B cell (primary cell): ENCODE data around the gene USH1G. TPM values are rescaled to one million over a fixed set of nuclear protein-coding genes. Genes with fewer than 3 reads are reported as not detected.

ENCODE experiments used
- ATAC-seq: fragments of 200-7000 bp; cut with Tn5 transposase; one replicate; pipeline ENCODE4 v1.10.0; 2021; ENCODE audit warnings: low read depth, mild to moderate bottlenecking, moderate number of reproducible peaks, moderate library complexity
- CTCF ChIA-PET: fragments of 350-600 bp; sonication (Branson Sonifier 250); formaldehyde crosslinking; loops from one replicate; lab custom pipeline; 2021; ENCODE audit warnings: antibody characterized with exemption, inconsistent platforms; lab: Charles Lee
- POLR2A ChIA-PET: fragments of 350-600 bp; sonication (Branson Sonifier 250); formaldehyde crosslinking; loops from one replicate; lab custom pipeline; 2021; ENCODE audit warnings: antibody characterized with exemption; lab: Charles Lee
- DNase-seq: peaks from one replicate; pipeline ENCODE4 v3.0.0; 2013
- H2AFZ ChIP-seq: 2 replicates; pipeline ENCODE4 v1.6.1; 2012; ENCODE audit warnings: mild to moderate bottlenecking, low read depth, low read length; ENCODE audit not compliant: insufficient read depth, poor library complexity, severe bottlenecking
- H3K27ac ChIP-seq, 2 donors: 1 replicate in 1 of 2; 2 replicates in 1 of 2; pipeline ENCODE4 v1.5.1; 2012 to 2013; ENCODE audit warnings: low read length in 2 of 2, mild to moderate bottlenecking in 2 of 2, moderate library complexity in 1 of 2
- H3K27me3 ChIP-seq, 4 experiments: fragments of 200-600 bp in 1 of 4; sonication (generic) in 1 of 4; replicated peaks in 1 of 4; 1 replicate in 2 of 4; 2 replicates in 2 of 4; pipeline versions ENCODE4 v1.6.1 to v1.7.0; 2013 to 2016; ENCODE audit warnings: low read length in 3 of 4, mild to moderate bottlenecking in 2 of 4, mixed read lengths in 1 of 4, moderate library complexity in 1 of 4; ENCODE audit not compliant: insufficient read depth in 4 of 4, control insufficient read depth in 3 of 4; ENCODE audit errors: control extremely low read depth in 1 of 4
- H3K36me3 ChIP-seq, 2 experiments: replicated peaks in 1 of 2; 1 replicate in 1 of 2; 2 replicates in 1 of 2; pipeline versions ENCODE4 v1.6.1 to v1.7.1; 2013; ENCODE audit warnings: low read length in 1 of 2; ENCODE audit not compliant: insufficient read depth in 2 of 2, control insufficient read depth in 1 of 2; ENCODE audit errors: control extremely low read depth in 1 of 2, extremely low read depth in 1 of 2
- H3K4me1 ChIP-seq, 2 donors: fragments of 200-600 bp in 1 of 2; sonication (generic) in 1 of 2; 1 replicate in 1 of 2; 2 replicates in 1 of 2; pipeline versions ENCODE4 v1.5.1 to v1.6.1; 2013 to 2017; ENCODE audit warnings: low read length in 2 of 2; ENCODE audit not compliant: control insufficient read depth in 2 of 2, insufficient read depth in 2 of 2
- H3K4me2 ChIP-seq: replicated peaks from 2 replicates; pipeline ENCODE3; 2012; ENCODE audit warnings: mild to moderate bottlenecking, low read depth, low read length; ENCODE audit not compliant: poor library complexity, severe bottlenecking
- H3K4me3 ChIP-seq, 5 experiments: fragments of 200-600 bp in 1 of 5; sonication (generic) in 1 of 5; 1 replicate in 3 of 5; 2 replicates in 2 of 5; pipeline versions ENCODE4 v1.5.1 to v1.7.0; 2011 to 2016; ENCODE audit warnings: low read length in 4 of 5, mild to moderate bottlenecking in 4 of 5, low read depth in 2 of 5, control low read depth in 1 of 5, moderate library complexity in 1 of 5; ENCODE audit not compliant: insufficient read depth in 1 of 5; ENCODE audit errors: control extremely low read depth in 1 of 5, extremely low read depth in 1 of 5
- H3K79me2 ChIP-seq: fragments of 200-600 bp; sonication (generic); one replicate; pipeline ENCODE4 v1.6.0; 2016; ENCODE audit warnings: low read length; ENCODE audit not compliant: control insufficient read depth, insufficient read depth
- H3K9ac ChIP-seq: fragments of 200-600 bp; sonication (generic); 2 replicates; pipeline ENCODE4 v1.6.1; 2017; ENCODE audit warnings: mild to moderate bottlenecking, low read length, moderate library complexity
- H3K9me3 ChIP-seq, 3 donors: one replicate each; pipeline versions ENCODE4 v1.6.1 to v1.7.1; 2013; ENCODE audit warnings: low read length in 2 of 3; ENCODE audit not compliant: control insufficient read depth in 2 of 3, insufficient read depth in 1 of 3; ENCODE audit errors: control extremely low read depth in 1 of 3
- H4K20me1 ChIP-seq: 2 replicates; pipeline ENCODE4 v1.6.0; 2012; ENCODE audit warnings: mild to moderate bottlenecking, low read length; ENCODE audit not compliant: insufficient read depth, control insufficient read depth, poor library complexity, severe bottlenecking
- H3K27ac Mint-ChIP-seq: one replicate; pipeline ENCODE4 v1.8.0; 2021; ENCODE audit warnings: mixed read lengths
- H3K27me3 Mint-ChIP-seq: one replicate; pipeline ENCODE4 v1.8.0; 2021; ENCODE audit warnings: mixed read lengths
- H3K4me1 Mint-ChIP-seq: one replicate; pipeline ENCODE4 v1.8.0; 2021; ENCODE audit warnings: mixed read lengths
- H3K4me3 Mint-ChIP-seq: one replicate; pipeline ENCODE4 v1.8.0; 2021; ENCODE audit warnings: mixed read lengths
- H3K9me3 Mint-ChIP-seq: one replicate; pipeline ENCODE4 v1.8.0; 2022; ENCODE audit warnings: mixed read lengths; ENCODE audit not compliant: insufficient read depth
- CTCF ChIP-seq: fragments of 200-600 bp; IDR thresholded peaks from one replicate; pipeline ENCODE4 v1.8.0; 2022; ENCODE audit warnings: antibody characterized with exemption, mild to moderate bottlenecking
- EZH2 ChIP-seq: IDR thresholded peaks from 2 replicates; pipeline ENCODE4 v1.6.1; 2012; ENCODE audit warnings: borderline replicate concordance, low read depth, mild to moderate bottlenecking, moderate library complexity, low read length; ENCODE audit not compliant: insufficient read depth, poor library complexity, severe bottlenecking
- WGBS: methylation state at CpG from one replicate; pipeline ENCODE4 v1.1.5; 2013; ENCODE audit warnings: missing lambda C conversion rate; ENCODE audit not compliant: insufficient coverage; 5-methylcytosine and 5-hydroxymethylcytosine counted together
- intact Hi-C: fragments of 100-400 bp; cut with micrococcal nuclease; formaldehyde crosslinking; loops from one replicate; pipeline ENCODE4 v1.10.0; 2022
- polyA plus RNA-seq: library from polyadenylated mRNA; depleted of rRNA; stranded (reverse); fragments of >200 nt; gene quantifications from 2 replicates; pipeline ENCODE4 v1.2.3, GENCODE V29; 2012
- total RNA-seq, 2 donors: library from RNA; stranded (reverse); fragments of 120-200 nt in 1 of 2; gene quantifications; 1 replicate in 1 of 2; 2 replicates in 1 of 2; pipeline versions ENCODE4 v1.2.3 to v1.2.4, GENCODE V29; 2013 to 2022

USH1G gene
- total and polyA plus RNA-seq, 2 donors (not counting 1 experiment from before 2014, with no cell fraction given): not detected

- ChIA-PET CTCF (interaction anchor here (1.0 to 1.6 kb wide), 2 partner anchors 163 to 218 kb away, joined by 3 read pairs; partner anchors contain the start of gene RAB37), POLR2A (interaction anchor here (0.7 kb wide), 1 partner anchor 366 kb away, joined by 3 read pairs; no protein-coding TSS in a partner anchor)
- no peak overlapping the region for H3K27ac ChIP-seq
- no peak overlapping the region for H3K4me3 Mint-ChIP-seq
- no peaks in the 10 kb centered on the region for H3K9me3 ChIP-seq
- H3K9me3 Mint-ChIP-seq: no peaks in the 10 kb centered on the region
- H3K27me3 Mint-ChIP-seq: peaks cover 4% of the 10 kb centered on the region
- no peak overlapping the region for H2AFZ ChIP-seq
- no peak for ATAC-seq
- no peaks in the 10 kb centered on the region for H3K4me1 Mint-ChIP-seq
- H3K4me2 ChIP-seq: no peak overlapping the region
- H4K20me1 ChIP-seq: no peaks in the 10 kb centered on the region
- no peaks in the 10 kb centered on the region for H3K36me3 ChIP-seq
- no peak for DNase-seq
- H3K4me3 ChIP-seq: no peak overlapping the region
- H3K4me1 ChIP-seq: peaks cover 0 to 5% of the 10 kb centered on the region in 2 donors
- WGBS: 64% methylated on average over 10 of the region's 13 CpGs
- H3K27ac Mint-ChIP-seq: no peak overlapping the region
- H3K79me2 ChIP-seq: no peaks in the 10 kb centered on the region
- H3K9ac ChIP-seq: no peak overlapping the region
- TF ChIP-seq CTCF (no peak), EZH2 (no peak)
- H3K27me3 ChIP-seq: peaks cover 0 to 16% (median 0%) of the 10 kb centered on the region in 4 experiments
- intact Hi-C loops: no loop called here
Observed at GRCh38 chr17:74954665-74955421, 31.8 kb upstream of the USH1G start.

- TF ChIP-seq EZH2 (no peak), CTCF (no peak)
- ChIA-PET POLR2A (no interaction called here), CTCF (interaction anchor here (1.5 to 1.6 kb wide), 2 partner anchors 8 to 217 kb away, joined by 3 to 5 read pairs; partner anchors contain the start of gene RAB37)
- H3K27me3 Mint-ChIP-seq: peaks cover 4% of the 10 kb centered on the region
- no peak overlapping the region for H3K4me3 Mint-ChIP-seq
- Histone ChIP-seq H3K27ac (no peak overlapping the region), H3K79me2 (no peaks in the 10 kb centered on the region), H3K36me3 (no peaks in the 10 kb centered on the region), H3K4me1 (peaks cover 0 to 5% of the 10 kb centered on the region in 2 donors), H3K4me2 (no peak overlapping the region), H4K20me1 (no peaks in the 10 kb centered on the region), H3K4me3 (no peak overlapping the region), H2AFZ (no peak overlapping the region), H3K9me3 (no peaks in the 10 kb centered on the region), H3K27me3 (peaks cover 0 to 17% (median 0%) of the 10 kb centered on the region in 4 experiments), H3K9ac (no peak overlapping the region)
- DNase-seq (no peak), ATAC-seq (no peak)
- intact Hi-C loops: no loop called here
- H3K4me1 Mint-ChIP-seq: no peaks in the 10 kb centered on the region
- no peak overlapping the region for H3K27ac Mint-ChIP-seq
- no peaks in the 10 kb centered on the region for H3K9me3 Mint-ChIP-seq
- 95% methylated on average over 15 of the region's 15 CpGs for WGBS
Observed at GRCh38 chr17:74954115-74954514, 31.1 kb upstream of the USH1G start.
